ENCODE data around the gene TNFAIP8. TPM values are rescaled to one million over a fixed set of nuclear protein-coding genes. Genes with fewer than 3 reads are reported as not detected.

TNFAIP8 gene
- total and polyA plus RNA-seq, 10 of the 15 experiments (the other 5 are each of a cell fraction or from before 2014, with no cell fraction given) = 124 to 324 (median 177) TPM

DNA sequence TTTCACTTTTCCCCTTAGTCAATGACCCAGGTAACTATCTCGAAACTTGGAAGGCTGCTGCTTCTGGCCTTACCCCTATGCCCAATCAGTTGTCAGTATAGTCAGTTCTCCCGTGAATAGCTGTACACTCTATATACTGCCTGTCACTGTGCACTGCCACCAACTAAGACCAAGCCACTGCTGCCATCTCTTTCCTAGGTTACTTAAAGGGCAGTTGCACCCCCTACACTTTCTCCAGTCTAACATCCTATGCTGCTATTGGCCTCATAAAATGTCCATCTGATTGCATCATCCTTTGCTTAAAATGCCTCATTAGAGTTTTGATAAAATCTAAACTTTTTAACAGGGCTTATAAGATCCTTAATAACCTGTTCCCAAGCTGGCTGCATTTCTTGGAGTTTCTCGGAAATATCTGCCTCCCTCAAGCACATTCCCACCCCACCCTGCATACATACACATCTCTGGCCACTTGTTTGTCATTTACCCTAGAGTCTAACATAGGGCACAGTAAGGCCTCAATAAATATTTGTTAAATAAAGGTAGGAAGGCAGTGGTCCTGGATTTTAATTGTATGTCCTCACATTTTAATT is 32.8 kb upstream of the TNFAIP8 start:
- SMC1A ChIA-PET (ENCODE audit: uncharacterized antibody, unreplicated experiment) = interaction anchor here (0.7 to 4.2 kb wide), 24 partner anchors 7 to 291 kb away, joined by 3 to 41 read pairs (median 4); partner anchors contain the start of gene TNFAIP8
- Histone ChIP-seq H4K20me1 (ENCODE audit: control insufficient read depth, insufficient read depth) (no peaks in the 10 kb centered on the region), H3K27ac (ENCODE audit: control insufficient read depth, insufficient read depth) (peak overlapping the region; percentile 87), H3K79me2 (ENCODE audit: control insufficient read depth, insufficient read depth, low read length) (peaks cover 85% of the 10 kb centered on the region), H3K4me1 (ENCODE audit: control insufficient read depth, insufficient read depth, low read length) (peaks cover 52% of the 10 kb centered on the region), H3K4me2 (ENCODE audit: control insufficient read depth, insufficient read depth) (peak overlapping the region; percentile 39), H3K4me3 (peak overlapping the region; percentile 26; the same call in 1 of the 2 replicates), H3K36me3 (ENCODE audit: control insufficient read depth in 2 of 2, insufficient read depth in 2 of 2, low read length in 1 of 2) (0 out of 4 replicates have a peak, but pooled peaks cover 0 to 2% of the 10 kb centered on the region in 2 experiments), H3K9me3 (replicated peaks; ENCODE audit: control insufficient read depth, insufficient read depth, low read length) (no peaks in the 10 kb centered on the region), H3K27me3 (replicated peaks in 1 of 2; ENCODE audit: control insufficient read depth in 2 of 2, insufficient read depth in 2 of 2, low read length in 1 of 2) (no peaks in the 10 kb centered on the region), H2AFZ (ENCODE audit: control insufficient read depth, low read depth, low read length) (no peak overlapping the region), H3K9ac (ENCODE audit: control insufficient read depth, insufficient read depth, low read length) (no peak overlapping the region)
- in situ Hi-C loops (cut with MboI) (loop anchor here (5.0 kb wide), 1 partner anchor 74 kb away; no protein-coding TSS in a partner anchor), intact Hi-C loops (cut with micrococcal nuclease; ENCODE audit: unreplicated experiment) (no loop called here)
- DNase-seq (ENCODE audit: low read depth, low spot score) (no peak), FAIRE-seq (no peak), ATAC-seq (peak; percentile 64)
- 41% methylated on average over 3 of the region's 3 CpGs for WGBS (ENCODE audit: insufficient coverage, insufficient replicate concordance, low lambda C conversion rate, missing lambda C conversion rate)
- RAD21 ChIA-PET (ENCODE audit: unreplicated experiment) = interaction anchor here (0.7 to 4.0 kb wide), 21 partner anchors 11 to 249 kb away, joined by 3 to 46 read pairs (median 5); no protein-coding TSS in a partner anchor
- no peak for TF ChIP-seq HCFC1 (IDR thresholded peaks at IDR 0.05; ENCODE audit: low read length)
- no peak for TF ChIP-seq JUND (IDR thresholded peaks at IDR 0.05; ENCODE audit: low read depth, low read length)
- TF ChIP-seq ATF7 (IDR thresholded peaks at IDR 0.05; ENCODE audit: low read depth) = 0 out of 2 replicates have a peak, but pooled peaks have one; percentile 15
- TF ChIP-seq ZNF217 (IDR thresholded peaks at IDR 0.05) = no peak
- TF ChIP-seq, protein P1, sequence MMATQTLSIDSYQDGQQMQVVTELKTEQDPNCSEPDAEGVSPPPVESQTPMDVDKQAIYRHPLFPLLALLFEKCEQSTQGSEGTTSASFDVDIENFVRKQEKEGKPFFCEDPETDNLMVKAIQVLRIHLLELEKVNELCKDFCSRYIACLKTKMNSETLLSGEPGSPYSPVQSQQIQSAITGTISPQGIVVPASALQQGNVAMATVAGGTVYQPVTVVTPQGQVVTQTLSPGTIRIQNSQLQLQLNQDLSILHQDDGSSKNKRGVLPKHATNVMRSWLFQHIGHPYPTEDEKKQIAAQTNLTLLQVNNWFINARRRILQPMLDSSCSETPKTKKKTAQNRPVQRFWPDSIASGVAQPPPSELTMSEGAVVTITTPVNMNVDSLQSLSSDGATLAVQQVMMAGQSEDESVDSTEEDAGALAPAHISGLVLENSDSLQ (IDR thresholded peaks at IDR 0.05) = peak; percentile 90
- peak; percentile 61 to 63; a peak in 1 of 4 replicates for TF ChIP-seq CEBPB (IDR thresholded peaks at IDR 0.05; ENCODE audit: borderline replicate concordance in 1 of 2, low read depth in 2 of 2, low read length in 2 of 2)
- no peak for TF ChIP-seq SREBF1 (IDR thresholded peaks at IDR 0.05; ENCODE audit: low read length)
- TF ChIP-seq, protein P2, sequence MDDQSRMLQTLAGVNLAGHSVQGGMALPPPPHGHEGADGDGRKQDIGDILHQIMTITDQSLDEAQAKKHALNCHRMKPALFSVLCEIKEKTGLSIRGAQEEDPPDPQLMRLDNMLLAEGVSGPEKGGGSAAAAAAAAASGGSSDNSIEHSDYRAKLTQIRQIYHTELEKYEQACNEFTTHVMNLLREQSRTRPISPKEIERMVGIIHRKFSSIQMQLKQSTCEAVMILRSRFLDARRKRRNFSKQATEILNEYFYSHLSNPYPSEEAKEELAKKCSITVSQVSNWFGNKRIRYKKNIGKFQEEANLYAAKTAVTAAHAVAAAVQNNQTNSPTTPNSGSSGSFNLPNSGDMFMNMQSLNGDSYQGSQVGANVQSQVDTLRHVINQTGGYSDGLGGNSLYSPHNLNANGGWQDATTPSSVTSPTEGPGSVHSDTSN (IDR thresholded peaks at IDR 0.05; ENCODE audit: insufficient replicate concordance, low read depth, low read length) = peak; percentile 65
- CTCF ChIA-PET = interaction anchor here (1.0 to 2.2 kb wide), 15 partner anchors 9 to 335 kb away, joined by 3 to 12 read pairs (median 4); partner anchors contain the start of gene DTWD2
- POLR2A ChIA-PET = interaction anchor here (0.5 to 2.5 kb wide), 14 partner anchors 8 to 90 kb away, joined by 3 to 27 read pairs (median 4); no protein-coding TSS in a partner anchor
- no TSS peak for BruUV-seq (replicated peaks)

All from GM12878 (cell line).